Stimulated activated naive CD8-positive, alpha-beta T cell treated with anti-CD3 and anti-CD28 coated beads, Interleukin-15, amount 100 ng/mL, for 72 hours (primary cell): ENCODE measurements around the gene NCBP1.
"Not testable (repeated sequence)": the region's sequence is repeated elsewhere in the genome, so short reads cannot be mapped to it uniquely, and the experiment has no call there.

ENCODE experiments used
- ATAC-seq: fragments of 150-1000 bp; cut with Tn5 transposase; 2 replicates; pipeline ENCODE4 v1.10.0; 2021; ENCODE audit warnings: mild to moderate bottlenecking, moderate library complexity
- DNase-seq, 2 donors: peaks; one replicate each; pipeline ENCODE4 v3.0.0; 2021 to 2022
- H3K27ac Mint-ChIP-seq, 2 donors: one replicate each; pipeline ENCODE4 v1.8.0; 2022; ENCODE audit warnings: mild to moderate bottlenecking in 2 of 2, mixed read lengths in 2 of 2, moderate library complexity in 2 of 2
- H3K27me3 Mint-ChIP-seq: one replicate; pipeline ENCODE4 v1.8.0; 2022; ENCODE audit warnings: mixed read lengths
- H3K4me1 Mint-ChIP-seq: one replicate; pipeline ENCODE4 v1.8.0; 2022; ENCODE audit warnings: mild to moderate bottlenecking, mixed read lengths
- H3K4me3 Mint-ChIP-seq, 2 donors: one replicate each; pipeline ENCODE4 v1.8.0; 2022; ENCODE audit warnings: mild to moderate bottlenecking in 2 of 2, mixed read lengths in 2 of 2, moderate library complexity in 1 of 2
- H3K9me3 Mint-ChIP-seq, 2 donors: one replicate each; pipeline ENCODE4 v1.8.0; 2022; ENCODE audit warnings: mixed read lengths in 2 of 2

The NCBP1 gene

GRCh38 chr9:97689401-97690180, 56.0 kb downstream of the NCBP1 start:
- no peak overlapping the region for H3K27ac Mint-ChIP-seq
- H3K27me3 Mint-ChIP-seq, result no peaks in the 10 kb centered on the region
- DNase-seq (no peak), ATAC-seq (no peak)
- H3K4me3 Mint-ChIP-seq, result no peak overlapping the region
- H3K4me1 Mint-ChIP-seq, result peaks cover 15% of the 10 kb centered on the region
- no peaks in the 10 kb centered on the region for H3K9me3 Mint-ChIP-seq

GRCh38 chr9:97694769-97695168, 61.1 kb downstream of the NCBP1 start:
- no peak for ATAC-seq
- no peak overlapping the region for H3K27ac Mint-ChIP-seq

GRCh38 chr9:97695390-97695789, 61.8 kb downstream of the NCBP1 start:
- Mint-ChIP-seq H3K27me3 (no peaks in the 10 kb centered on the region), H3K4me1 (peaks cover 62% of the 10 kb centered on the region), H3K27ac (no peak overlapping the region), H3K4me3 (peak overlapping the region; percentile 86 to 92), H3K9me3 (no peaks in the 10 kb centered on the region)
- DNase-seq, result no peak
- no peak for ATAC-seq

More at GRCh38 chr9:97694769-97695168, 61.1 kb downstream of the NCBP1 start:
- H3K4me1 Mint-ChIP-seq, result peaks cover 56% of the 10 kb centered on the region
- peak overlapping the region; percentile 7 to 19 for H3K4me3 Mint-ChIP-seq
- H3K27me3 Mint-ChIP-seq, result no peaks in the 10 kb centered on the region
- DNase-seq, result no peak
- H3K9me3 Mint-ChIP-seq, result no peaks in the 10 kb centered on the region

- no peaks in the 10 kb centered on the region for H3K9me3 Mint-ChIP-seq
- peak overlapping the region; percentile 94 for H3K27ac Mint-ChIP-seq
- peaks cover 67% of the 10 kb centered on the region for H3K4me1 Mint-ChIP-seq
- peak overlapping the region; percentile 86 to 92 for H3K4me3 Mint-ChIP-seq
- peaks cover 3% of the 10 kb centered on the region for H3K27me3 Mint-ChIP-seq
- ATAC-seq (no peak), DNase-seq (no peak)
These were observed 62.6 kb downstream of the NCBP1 start for GRCh38 chr9:97695995-97696802.

GRCh38 chr9:97696803-97697601, 63.4 kb downstream of the NCBP1 start, which contains the start of gene XPA:
TSS of gene XPA (minus strand) at chr9:97697340. CDS start at chr9:97697292, 48 bp downstream.
- peak within 1 kb of the TSS; percentile 94 for H3K27ac Mint-ChIP-seq
- H3K27me3 Mint-ChIP-seq, result peaks cover 6% of the 10 kb centered on the region
- peaks cover 70% of the 10 kb centered on the region for H3K4me1 Mint-ChIP-seq
- DNase-seq (peak; percentile 98), ATAC-seq (peak; percentile 96)
- no peaks in the 10 kb centered on the region for H3K9me3 Mint-ChIP-seq
- H3K4me3 Mint-ChIP-seq, result peak within 1 kb of the TSS; percentile 86 to 92

- Mint-ChIP-seq H3K9me3 (no peaks in the 10 kb centered on the region), H3K27me3 (peaks cover 6% of the 10 kb centered on the region), H3K4me3 (peak overlapping the region; percentile 86 to 92), H3K27ac (peak overlapping the region; percentile 94), H3K4me1 (peaks cover 70% of the 10 kb centered on the region)
- ATAC-seq (peak; percentile 3), DNase-seq (no peak)
These were observed 64.2 kb downstream of the NCBP1 start for GRCh38 chr9:97697837-97698236.

GRCh38 chr9:97698865-97699264, 65.2 kb downstream of the NCBP1 start:
- DNase-seq, result no peak
- Mint-ChIP-seq H3K9me3 (no peaks in the 10 kb centered on the region), H3K27me3 (peaks cover 6% of the 10 kb centered on the region), H3K4me3 (peak overlapping the region in 1 of 2 donors; percentile 22), H3K4me1 (peaks cover 66% of the 10 kb centered on the region), H3K27ac (no peak overlapping the region)
- no peak for ATAC-seq

GRCh38 chr9:97699281-97699680, 65.7 kb downstream of the NCBP1 start:
- H3K27ac Mint-ChIP-seq, H3K9me3 Mint-ChIP-seq: not testable (repeated sequence)

GRCh38 chr9:97699824-97700223, 66.2 kb downstream of the NCBP1 start:
- not testable (repeated sequence) for H3K27me3 Mint-ChIP-seq, DNase-seq, H3K4me3 Mint-ChIP-seq, H3K9me3 Mint-ChIP-seq, ATAC-seq, H3K27ac Mint-ChIP-seq
- H3K4me1 Mint-ChIP-seq, result peaks cover 63% of the 10 kb centered on the region

More at GRCh38 chr9:97699281-97699680, 65.7 kb downstream of the NCBP1 start:
- H3K27me3 Mint-ChIP-seq, ATAC-seq, DNase-seq: not testable (repeated sequence)
- Mint-ChIP-seq H3K4me3 (peak overlapping the region in 1 of 2 donors; percentile 22), H3K4me1 (peaks cover 66% of the 10 kb centered on the region)

- Mint-ChIP-seq H3K4me1 (peaks cover 46% of the 10 kb centered on the region), H3K27ac (peak overlapping the region in 1 of 2 donors; percentile 93), H3K27me3 (peaks cover 21% of the 10 kb centered on the region), H3K4me3 (peak overlapping the region in 1 of 2 donors; percentile 8), H3K9me3 (no peaks in the 10 kb centered on the region)
- ATAC-seq (peak; percentile 93), DNase-seq (peak in 1 of 2 donors; percentile 52)
These were observed 70.1 kb downstream of the NCBP1 start for GRCh38 chr9:97703437-97704344.

GRCh38 chr9:97704345-97704677, 70.7 kb downstream of the NCBP1 start:
- Mint-ChIP-seq H3K9me3 (no peaks in the 10 kb centered on the region), H3K4me1 (peaks cover 40% of the 10 kb centered on the region), H3K27me3 (peaks cover 25% of the 10 kb centered on the region), H3K4me3 (no peak overlapping the region), H3K27ac (no peak overlapping the region)
- no peak for ATAC-seq
- DNase-seq, result no peak

GRCh38 chr9:97704851-97705250, 71.2 kb downstream of the NCBP1 start:
- Mint-ChIP-seq H3K27me3 (peaks cover 28% of the 10 kb centered on the region), H3K4me3 (no peak overlapping the region), H3K9me3 (no peaks in the 10 kb centered on the region), H3K4me1 (peaks cover 35% of the 10 kb centered on the region), H3K27ac (peak overlapping the region in 1 of 2 donors; percentile 2)
- ATAC-seq (no peak), DNase-seq (no peak)

- Mint-ChIP-seq H3K27ac (no peak overlapping the region), H3K27me3 (peaks cover 33% of the 10 kb centered on the region), H3K4me3 (no peak overlapping the region), H3K9me3 (no peaks in the 10 kb centered on the region), H3K4me1 (peaks cover 29% of the 10 kb centered on the region)
- DNase-seq, result no peak
- no peak for ATAC-seq
These were observed 71.8 kb downstream of the NCBP1 start for GRCh38 chr9:97705354-97705950.

- H3K27me3 Mint-ChIP-seq, result peaks cover 30% of the 10 kb centered on the region
These were observed 72.6 kb downstream of the NCBP1 start for GRCh38 chr9:97706246-97706645.

More at GRCh38 chr9:97706246-97706645, 72.6 kb downstream of the NCBP1 start:
- Mint-ChIP-seq H3K27ac (no peak overlapping the region), H3K4me1 (peaks cover 31% of the 10 kb centered on the region), H3K9me3 (no peaks in the 10 kb centered on the region), H3K4me3 (no peak overlapping the region)
- ATAC-seq, result no peak
- DNase-seq, result no peak
